GM19467 (cell line): ENCODE measurements around the gene C2CD2.

Experiments
- ATAC-seq: cut with Tn5 transposase; IDR thresholded peaks from one replicate; pipeline ENCODE4 v1.9.1; 2021; ENCODE audit warnings: mild to moderate bottlenecking, moderate library complexity; ENCODE audit not compliant: unreplicated experiment

C2CD2 gene

DNA sequence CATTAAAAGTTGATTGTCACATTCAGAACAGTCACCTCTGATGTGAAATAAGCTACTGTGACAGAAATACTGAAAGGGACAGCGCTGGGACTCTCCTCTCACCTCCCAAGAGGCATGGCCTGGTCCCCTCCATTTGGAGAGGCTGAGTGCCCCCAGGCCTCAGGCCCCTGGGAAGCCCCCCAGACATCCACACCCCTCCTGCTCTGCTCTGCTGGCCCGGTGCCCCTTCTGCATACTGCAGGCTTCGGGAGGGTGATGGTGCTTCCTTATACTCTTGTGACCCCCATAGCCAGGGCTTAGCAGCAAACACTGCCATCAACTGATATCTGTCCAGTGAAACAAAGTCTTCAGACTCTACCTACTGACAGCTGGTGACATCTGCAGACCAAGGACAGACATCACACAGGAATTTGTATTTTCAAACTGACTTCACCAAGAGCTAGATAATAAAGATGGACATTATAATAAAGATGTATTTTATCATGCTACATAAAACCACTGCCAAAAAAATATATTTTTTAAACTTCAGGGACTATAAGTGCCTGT lies 36.9 kb downstream of the C2CD2 start:
- ATAC-seq = no peak

DNA sequence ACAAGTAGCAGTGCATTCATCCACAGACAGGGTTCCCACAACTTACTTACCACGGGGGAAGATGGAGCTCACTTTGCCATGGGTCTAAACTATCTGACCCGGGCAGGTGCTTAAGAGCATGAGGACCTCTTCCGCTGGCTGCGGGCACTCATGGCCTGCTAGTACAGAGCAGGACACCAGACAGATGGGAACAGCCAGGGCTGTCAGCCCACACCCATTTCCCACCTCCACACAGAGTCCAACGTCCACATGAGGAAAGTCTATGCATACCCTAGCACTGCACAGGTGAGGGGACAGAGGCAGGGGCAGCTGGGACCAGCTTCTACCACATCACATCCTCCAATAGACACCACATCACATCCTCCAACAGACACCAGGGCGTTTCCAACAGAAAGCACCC lies 38.9 kb downstream of the C2CD2 start:
- no peak for ATAC-seq

- no peak for ATAC-seq
Measured at GRCh38 chr21:41914358-41914757, 39.5 kb downstream of the C2CD2 start.

DNA sequence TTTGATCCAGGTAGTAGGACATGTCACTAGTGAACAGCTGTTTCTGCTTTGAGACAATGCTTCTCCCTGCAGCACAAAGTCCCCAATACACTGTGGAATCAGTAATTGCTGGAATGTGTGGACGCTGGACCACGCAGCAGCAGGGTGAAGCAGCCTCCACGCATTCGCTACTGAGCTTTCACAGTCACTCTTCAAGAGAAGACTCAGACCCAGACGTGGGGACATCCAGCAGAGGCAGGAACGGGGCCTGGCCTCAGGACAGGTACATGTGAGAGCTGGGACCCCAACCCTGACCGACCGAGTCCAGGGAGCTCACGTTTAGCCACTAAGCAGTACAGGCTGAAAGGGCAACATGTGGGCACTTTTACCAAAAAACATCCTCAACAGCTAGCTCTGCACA lies 40.6 kb downstream of the C2CD2 start:
- ATAC-seq = no peak

- no peak for ATAC-seq
Measured at GRCh38 chr21:41908829-41909228, 45.0 kb downstream of the C2CD2 start.

DNA sequence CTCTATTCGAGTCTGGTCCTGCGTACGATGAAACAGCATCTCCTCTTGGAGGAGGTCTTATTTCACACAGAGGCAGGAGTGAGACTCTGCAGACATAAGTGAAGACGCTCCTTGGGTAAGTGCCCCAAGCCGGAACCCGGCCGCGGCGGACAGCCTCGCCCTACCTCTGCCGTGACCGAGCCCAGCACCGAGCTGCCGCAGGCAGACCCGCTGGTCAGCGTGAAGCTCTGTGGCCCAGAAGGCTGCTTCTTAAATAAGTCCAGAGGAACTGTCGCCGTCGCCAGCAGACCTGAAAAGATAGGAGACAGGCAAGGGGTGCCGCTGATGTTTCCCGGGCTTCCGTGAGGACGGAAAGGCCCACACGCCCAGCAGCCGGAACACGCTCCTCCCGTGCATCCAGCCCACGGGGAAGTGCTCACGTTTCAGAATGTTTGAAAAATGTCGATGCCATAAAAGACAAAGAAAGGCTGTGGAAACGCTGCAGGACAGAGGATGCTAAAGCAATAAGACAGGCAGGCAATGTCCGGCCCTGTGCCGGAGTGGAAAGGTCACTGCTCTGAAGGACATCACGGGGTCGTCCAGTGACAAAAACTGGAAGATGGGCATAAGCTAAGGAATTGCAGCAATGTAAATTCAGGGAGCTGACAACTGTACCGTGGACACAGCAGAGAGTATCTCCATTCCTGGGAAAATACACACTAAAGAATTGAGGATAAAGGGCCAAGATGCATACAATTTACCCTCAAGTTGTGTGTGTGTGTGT lies 46.1 kb downstream of the C2CD2 start:
- ATAC-seq = no peak

GRCh38 chr21:41906770-41907169 lies 47.0 kb downstream of the C2CD2 start:
- ATAC-seq = no peak

DNA sequence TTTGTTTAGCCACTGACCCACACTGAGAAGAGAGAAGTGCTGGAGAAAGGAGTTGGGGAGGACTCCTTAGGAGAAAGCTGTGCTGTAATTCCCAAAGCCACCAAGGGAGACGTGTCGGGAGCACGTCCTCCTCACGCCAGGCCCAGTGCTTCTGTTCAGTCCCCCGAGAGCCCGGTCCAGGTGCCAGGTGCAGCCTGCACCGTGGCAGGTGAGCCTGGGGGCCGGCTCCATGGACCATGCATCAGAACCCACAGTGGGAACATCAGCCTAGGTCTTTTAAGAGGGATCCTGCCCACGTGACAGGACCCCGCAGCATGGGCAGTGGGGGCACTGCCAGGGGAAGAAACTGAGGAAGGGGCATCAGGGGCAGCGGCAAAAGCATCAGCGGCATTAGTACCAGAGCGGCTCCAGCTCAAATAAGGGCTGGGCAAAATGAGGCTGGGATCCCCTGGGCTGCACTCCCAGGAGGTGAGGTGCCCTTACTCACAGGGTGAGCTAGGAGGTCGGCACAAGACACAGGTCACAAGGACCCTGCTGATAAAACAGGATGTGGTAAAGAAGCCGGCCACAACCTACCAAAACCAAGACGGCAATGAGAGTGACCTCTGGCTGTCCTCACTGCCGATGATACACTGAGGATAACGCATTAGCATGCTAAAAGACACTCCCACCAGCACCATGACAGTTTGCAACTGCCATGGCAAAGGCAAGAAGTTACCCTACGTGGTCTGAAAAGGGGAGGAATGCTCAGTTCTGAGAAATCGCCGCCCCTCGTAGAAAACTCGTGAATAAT lies 50.1 kb downstream of the C2CD2 start:
- ATAC-seq = no peak

DNA sequence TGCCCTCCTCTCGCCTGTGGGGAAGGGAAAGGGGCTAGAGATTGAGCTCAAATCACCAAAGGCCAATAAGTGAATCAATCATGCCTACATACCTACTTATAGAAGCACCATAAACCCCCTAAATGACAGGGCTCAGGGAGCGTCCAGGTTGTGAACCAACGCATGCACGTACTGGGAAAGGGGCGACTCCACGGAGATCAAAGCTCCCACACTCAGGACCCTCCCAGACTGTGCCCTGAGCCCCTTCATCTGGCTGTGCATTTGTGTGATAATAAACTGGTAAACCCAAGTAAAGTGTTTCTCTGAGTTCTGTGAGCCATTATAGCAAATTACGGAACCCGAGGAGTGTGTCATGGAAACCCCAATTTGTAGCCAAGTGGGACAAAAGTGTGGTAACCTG lies 50.9 kb downstream of the C2CD2 start:
- no peak for ATAC-seq

DNA sequence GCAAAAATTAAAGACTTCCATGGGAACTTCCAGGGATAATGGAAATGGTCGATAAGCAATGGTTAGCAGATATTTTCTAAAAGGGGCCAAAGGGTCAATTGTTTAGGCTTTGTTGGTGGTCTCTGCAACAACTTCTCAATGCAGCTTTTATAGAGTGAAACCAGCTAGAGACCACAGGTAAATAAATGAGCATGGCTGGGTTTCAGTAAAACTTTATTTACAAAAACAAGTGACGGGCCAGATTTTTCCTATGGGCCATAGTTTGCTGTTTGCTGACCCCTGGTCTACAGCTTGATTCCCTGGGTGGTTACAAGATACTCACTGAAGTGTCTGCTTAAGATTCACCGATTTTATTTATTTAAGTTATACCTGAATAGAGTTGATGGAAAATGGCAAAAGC lies 52.0 kb downstream of the C2CD2 start:
- no peak for ATAC-seq

DNA sequence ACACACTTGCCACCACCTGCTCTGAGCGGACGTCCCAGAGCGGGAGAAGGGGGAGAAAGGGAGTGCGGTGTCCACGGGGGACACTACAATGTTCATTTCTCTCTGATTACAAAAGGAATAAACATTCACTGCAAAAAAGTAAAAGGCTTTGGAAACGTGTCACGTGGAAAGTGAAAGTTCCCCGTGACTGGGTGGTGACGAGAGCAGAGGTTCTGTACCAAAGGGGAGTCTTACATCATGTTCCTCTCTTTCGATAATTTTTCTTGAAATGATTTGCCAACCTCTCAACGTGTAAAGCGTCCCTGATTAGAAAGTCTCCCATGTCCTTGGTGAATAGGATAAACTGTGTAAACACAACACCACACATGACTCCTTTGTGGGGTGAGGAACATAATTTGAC lies 52.7 kb downstream of the C2CD2 start:
- ATAC-seq = no peak

GRCh38 chr21:41900401-41900800 lies 53.4 kb downstream of the C2CD2 start:
- ATAC-seq = no peak

DNA sequence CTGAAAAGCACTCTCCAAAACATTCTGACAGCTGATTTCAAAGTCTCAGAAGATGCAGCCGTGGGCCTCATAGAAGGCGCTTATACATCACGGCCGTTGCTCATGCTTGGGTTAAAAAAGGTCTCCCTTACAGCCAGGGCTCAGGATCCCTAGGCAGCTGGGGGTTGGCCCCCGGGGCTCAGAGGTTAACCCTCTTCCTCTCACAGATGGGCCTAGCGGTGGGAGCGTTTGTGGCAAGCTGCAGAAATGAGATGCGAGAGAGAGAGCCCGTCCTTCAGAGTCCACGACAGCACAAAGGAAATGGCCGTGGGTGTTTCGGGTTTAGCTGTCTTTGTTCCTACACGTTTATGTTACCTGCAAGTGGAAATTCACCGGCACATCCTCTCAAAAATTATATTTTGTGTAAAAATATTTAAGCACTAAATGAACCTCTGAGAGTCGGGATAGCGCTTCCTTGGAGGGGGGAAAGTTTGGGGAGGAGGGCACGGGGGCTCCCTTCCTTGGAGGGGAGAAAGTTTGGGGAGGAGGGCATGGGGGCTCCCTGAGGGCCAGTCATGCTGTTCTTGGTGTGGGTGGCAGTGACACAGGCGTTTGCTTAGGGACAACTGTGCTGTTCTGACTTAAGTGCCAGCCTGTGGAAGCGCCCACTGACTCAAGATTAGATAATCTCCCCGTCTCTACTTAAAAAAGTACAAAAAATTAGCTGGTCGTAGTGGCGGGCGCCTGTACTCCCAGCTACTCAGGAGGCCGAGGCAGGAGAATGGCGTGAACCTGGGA lies 54.2 kb downstream of the C2CD2 start:
- no peak for ATAC-seq

- no peak for ATAC-seq
Measured at GRCh38 chr21:41898998-41899397, 54.8 kb downstream of the C2CD2 start.

- no peak for ATAC-seq
Measured at GRCh38 chr21:41897700-41898099, 56.1 kb downstream of the C2CD2 start.

- no peak for ATAC-seq
Measured at GRCh38 chr21:41897047-41897669, 56.7 kb downstream of the C2CD2 start.

GRCh38 chr21:41895643-41896493 lies 58.0 kb downstream of the C2CD2 start:
- no peak for ATAC-seq

DNA sequence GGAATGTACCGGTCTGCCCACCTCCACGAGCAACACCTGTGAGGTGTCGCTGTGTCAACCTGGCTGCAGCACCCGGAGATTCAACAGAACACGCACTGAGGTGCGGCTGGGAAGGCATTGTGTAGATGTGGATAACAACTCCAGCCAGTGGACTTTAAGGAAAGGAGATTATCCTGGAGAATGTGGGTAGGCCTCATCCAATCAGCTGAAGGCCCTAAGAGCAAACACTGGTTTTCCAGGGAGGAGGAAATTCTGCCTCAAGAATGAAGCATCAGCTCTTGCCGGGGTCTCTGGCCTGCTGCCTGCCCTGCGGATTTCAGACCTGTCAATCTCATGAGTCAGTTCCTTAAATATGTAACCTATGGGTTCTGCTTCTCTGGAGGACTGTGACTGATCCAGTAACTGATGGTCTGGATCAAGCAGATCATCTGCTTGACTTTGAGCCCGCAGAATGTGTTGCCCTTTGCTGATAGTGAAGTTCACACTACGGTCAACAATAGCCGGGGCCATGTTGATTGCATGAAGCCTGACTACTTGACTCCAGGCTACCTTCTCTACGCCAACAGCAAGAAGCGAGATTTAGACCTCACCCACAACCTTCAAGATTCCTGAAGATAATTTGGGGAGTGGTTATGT lies 58.8 kb downstream of the C2CD2 start:
- ATAC-seq = no peak

- ATAC-seq = no peak
Measured at GRCh38 chr21:41894511-41894910, 59.3 kb downstream of the C2CD2 start.

GRCh38 chr21:41892726-41893125 lies 61.1 kb downstream of the C2CD2 start:
- no peak for ATAC-seq
